Activated CD4-positive, alpha-beta T cell treated with anti-CD3 and anti-CD28 coated beads, Interleukin-2, amount 50 U/mL, for 4 hours (primary cell): ENCODE measurements around the gene P4HB.

ENCODE experiments used
- DNase-seq, 2 experiments: peaks; one replicate each; pipeline ENCODE4 v3.0.0-alpha.2; 2020

P4HB gene

DNA sequence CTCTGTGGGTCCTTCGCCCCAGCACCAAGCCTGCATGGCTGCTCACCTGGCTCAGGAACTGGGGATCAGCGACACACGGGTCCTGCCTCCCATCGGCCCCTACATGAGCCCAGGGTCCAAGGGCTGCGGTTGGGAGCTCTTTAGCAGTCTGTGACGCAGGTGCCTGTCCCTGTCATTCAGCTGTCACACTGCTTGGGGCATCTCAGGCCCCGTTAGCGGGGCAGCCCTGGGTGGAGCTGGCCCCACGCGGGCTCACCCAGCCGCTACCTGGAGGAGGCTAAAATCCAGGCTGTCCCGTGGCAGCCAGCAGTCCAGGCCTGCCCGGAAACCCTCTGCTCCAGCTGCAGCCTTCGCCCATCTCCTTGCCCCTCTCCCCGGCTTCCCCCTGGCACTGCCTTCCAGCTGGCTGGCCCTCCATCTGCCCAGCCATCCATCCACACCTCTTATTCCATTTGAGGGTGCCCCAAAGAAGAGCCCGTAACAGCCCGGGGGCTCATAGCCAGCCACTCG lies 53.1 kb downstream of the P4HB start:
- DNase-seq, result no peak

DNA sequence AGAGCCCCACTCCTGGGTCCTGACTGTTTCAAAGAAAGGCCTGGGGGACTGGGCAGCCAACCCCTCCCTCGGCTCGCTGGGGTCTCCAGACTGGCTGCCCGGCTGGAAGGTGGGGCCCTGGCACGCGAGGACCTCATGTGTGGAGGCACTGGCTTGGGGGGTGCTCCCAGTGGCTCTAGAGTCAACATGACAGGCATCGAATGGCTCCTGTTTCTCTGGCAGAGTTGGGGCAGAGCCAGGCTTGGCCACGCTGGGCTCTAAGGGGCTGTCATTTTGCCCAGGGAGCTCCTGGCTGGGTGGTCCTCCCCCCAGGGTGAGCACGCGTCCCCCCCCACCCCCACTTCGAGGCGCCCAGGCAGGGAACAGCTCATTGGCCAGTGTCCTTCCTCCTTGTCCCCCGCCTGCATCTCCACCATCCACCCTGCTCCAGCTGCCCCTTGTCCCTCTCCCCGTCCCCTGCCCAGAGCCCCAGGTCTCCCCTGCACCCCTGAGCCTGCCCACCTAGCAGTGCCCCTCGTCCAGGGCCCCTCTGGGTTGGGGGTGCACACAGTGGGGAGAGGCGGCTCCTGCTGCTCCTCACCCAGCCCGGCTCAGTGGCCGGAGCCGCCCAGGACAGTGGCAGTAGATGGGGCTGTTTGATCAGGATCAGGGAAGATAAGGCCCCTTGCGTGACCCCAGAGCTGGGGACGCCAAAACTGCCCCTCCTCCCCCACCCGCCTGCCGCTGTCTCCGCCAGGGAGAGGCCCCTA lies 53.7 kb downstream of the P4HB start:
- DNase-seq, result no peak

DNA sequence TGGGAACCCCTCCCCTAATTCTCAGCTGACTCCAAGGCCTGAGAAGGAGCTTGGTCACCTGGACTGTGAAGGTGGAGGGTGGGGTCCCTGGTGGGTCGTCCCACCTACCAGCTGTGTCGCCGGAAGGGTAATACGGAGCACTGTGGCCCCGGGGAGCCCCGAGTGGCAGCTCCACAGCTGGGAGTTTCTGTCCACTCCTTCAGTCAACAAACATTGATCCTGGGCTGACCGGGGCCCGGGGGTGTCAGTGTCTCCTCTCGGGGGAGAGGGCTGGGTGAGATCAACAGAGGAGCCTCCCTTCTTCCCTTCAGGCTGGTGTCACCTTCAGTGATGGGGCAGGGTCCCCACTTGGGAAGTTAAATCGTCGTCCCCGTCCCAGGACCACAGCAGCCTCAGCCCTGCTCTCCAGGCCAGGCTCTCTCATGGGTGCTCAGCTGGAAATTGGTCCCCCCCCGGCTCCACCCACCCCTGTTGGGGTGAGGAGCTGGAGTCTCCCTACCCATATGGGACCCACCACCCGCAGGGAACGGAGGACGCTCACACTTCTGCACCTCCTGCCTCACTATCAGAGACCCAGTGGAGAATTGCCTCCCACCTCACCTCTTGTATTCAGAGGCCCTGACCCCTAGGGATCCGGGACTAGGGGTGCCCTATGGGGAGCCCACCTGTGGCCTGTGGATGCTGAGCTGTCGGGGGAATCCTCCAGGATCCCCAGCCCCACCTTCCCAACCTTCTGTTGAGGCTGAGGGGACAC lies 54.5 kb downstream of the P4HB start:
- no peak for DNase-seq

DNA sequence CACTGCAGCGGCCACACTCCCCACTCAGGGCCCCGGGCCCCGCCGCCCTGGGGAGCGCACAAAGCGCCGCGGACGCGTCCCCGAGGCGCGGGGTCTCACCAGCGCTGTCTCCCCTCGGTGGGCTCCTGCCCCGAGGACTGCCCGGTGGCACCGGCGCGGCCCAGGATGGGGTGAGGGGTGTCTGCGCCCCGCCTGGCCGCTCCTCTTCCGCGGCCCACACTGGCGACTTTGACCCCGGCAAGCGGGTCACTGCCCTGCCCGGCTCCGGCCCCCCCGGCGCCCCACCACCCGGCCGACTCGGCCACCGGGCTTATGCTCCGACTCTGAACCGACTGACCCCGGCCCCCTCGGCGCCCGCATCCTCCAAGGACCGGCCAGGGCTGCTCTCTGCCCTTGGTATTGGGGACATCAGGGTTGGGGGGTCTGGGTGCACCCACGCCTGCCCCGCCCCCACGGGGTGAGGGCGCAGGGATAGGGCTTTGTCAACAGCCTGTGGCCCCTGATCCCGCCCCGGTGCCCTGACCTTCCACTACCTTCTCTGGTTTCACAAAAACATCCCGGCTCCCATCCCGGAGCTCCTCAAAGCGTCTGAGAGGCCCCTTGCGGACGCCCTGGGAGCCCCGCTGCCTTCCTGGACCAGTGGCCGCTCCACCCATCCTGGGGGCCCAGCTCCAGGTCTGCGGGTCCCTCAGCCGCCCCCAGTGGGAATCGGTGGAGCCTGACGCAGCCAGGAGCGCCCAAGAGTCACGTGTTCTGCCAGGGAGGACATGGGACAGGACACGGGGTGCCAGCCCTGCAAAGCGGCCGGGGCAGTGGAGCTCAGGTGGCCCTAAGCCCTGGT lies 55.6 kb downstream of the P4HB start:
- DNase-seq, result no peak

DNA sequence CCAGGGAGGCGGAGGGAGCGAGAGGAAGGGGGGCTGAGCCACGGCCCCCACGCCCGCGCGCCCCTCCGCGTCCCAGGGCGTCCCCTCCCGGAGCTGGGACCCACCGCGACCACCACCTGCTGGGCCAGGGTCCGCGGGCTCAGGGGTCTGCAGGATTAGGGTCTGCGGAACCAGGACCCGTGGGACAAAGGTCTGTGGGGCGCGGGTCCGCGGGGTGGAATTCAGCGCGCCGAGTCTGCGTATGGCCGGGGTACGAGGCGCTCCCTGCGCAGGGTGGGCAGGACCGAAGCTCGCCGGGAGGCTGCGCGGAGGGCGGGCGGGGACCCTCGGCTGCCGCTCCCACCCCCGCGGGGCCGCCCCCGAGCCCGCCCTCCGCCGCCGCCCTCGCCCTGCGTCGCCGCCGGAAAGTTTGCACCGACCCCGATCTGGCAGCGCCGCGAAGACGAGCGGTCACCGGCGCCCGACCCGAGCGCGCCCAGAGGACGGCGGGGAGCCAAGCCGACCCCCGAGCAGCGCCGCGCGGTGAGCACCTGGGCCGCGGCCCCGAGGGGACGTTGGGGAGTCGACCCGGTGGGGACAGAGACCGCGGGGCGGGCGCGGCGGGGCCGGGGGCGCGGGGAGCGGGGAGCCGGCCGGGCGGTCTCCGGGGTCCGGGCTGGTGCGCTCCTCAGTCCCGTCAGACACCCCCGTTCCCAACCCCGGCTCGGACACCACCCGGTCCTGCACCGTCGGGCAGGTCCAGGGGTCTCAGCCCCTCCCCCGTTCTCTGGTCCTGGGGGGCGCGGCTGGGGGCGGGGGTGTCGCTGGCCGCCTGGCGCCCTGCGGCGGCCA lies 56.4 kb downstream of the P4HB start, which contains the start of gene GCGR:
Gene GCGR (plus strand): TSS at position 423 of the 831 bp plus-strand sequence. CDS start 4,869 bp downstream, outside the sequence.
- no peak for DNase-seq

DNA sequence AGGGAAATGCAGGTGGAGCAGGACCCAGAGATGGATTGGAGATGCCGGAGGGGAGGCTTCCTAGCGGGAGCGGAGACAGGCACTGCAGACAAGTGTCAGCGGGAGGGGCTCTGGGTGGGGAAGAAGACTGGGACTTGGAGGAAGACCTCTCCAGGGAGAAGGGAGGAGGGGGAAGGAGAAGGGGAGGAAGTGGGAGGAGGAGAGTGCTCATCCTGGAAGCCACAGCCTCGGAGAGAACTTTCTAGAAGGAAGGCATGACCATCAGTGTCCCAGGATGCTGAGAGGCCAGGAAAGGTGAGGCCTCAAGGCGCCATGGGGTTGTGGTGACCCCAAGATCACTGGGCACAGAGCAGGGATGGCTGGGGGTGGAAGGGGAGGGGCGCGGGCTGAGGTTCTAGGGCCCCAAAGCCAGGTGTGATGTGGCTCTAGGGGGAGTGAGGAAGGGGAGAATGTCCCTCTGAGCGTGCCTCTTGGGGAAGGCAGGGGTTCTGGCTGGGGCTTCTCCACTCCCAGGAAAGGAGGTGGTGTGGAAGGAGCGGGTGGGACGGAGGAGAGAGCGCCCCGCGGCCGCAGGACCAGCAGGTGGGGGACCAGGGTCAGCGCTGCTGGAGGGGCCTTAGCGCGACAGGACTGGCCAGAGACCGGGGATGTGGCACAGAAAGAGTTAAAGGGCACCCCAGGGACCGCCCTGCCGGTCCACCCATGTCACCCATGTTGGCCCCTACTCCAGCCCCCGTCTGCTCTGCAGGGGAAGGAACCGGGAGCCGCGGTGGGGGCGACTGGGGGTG lies 57.3 kb downstream of the P4HB start:
- DNase-seq, result no peak

DNA sequence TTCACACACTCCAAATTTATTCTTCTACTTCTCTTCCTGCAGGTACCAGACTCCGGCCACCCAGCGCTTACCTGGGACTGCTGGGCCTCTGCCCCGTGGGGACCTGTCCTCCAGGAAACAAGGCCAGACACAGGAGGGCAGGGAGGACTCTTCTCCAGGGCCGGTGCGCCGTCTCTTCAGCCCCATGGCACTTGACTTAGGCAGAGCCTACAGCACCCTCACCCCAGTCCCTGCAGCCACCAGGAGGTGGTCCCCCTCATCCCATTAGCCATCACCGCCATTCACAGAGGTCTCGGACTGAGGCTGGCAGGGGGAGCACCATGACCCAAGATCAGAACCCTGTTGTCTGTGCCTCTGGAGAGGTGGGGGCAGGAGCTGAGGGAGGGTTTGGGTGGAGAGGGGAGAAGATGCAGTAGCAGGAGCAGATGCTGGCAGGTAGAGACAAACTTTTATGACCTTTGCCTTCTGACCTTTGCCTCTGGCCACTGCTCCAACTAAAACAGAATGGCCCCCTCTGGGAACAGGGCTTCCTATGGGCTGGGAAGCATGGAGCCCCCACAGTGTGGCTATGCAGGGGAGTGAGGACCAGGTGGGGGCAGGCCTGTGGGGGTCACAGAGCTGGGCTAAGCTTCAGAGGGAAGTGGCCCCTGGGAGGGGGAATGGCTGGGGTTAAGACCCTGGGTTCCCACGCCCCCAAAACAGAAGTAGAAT lies 58.1 kb downstream of the P4HB start:
- no peak for DNase-seq

DNA sequence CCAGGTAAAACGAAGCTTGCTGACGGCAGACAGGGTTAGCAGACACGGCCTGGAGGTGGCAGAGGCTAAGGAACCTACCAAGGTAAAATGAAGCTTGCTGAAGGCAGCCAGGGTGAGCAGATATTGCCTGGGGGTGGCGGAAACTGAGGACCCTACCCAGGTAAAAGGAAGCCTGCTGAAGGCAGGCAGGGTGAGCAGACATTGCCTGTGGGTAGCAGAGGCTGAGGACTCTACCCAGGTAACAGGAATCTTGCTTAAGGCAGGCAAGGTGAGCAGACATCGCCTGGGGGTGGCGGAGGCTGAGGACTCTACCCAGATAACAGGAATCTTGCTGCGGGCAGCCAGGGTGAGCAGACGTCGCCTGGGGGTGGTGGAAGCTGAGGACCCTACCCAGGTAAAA lies 59.0 kb downstream of the P4HB start:
- no peak for DNase-seq

DNA sequence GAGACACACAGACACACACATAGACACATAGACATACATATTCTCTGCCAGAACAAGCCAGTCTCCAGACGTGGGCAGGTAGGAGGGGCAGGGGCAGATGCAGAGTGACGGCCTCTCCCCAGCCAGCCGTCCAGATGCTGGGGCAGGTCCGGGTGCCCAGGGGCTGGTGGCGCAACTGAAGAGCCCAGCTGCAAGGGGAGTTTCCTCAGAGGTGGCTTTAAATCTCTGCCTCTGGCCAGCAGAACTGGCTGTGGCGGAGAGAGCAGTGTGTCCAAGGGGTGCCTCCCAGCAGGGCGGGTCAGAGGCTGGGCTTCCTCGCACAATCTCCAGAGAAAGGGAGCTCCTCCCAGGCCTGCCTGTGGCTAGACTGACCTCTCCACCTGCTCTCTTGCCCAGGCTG lies 65.8 kb downstream of the P4HB start:
- no peak for DNase-seq

DNA sequence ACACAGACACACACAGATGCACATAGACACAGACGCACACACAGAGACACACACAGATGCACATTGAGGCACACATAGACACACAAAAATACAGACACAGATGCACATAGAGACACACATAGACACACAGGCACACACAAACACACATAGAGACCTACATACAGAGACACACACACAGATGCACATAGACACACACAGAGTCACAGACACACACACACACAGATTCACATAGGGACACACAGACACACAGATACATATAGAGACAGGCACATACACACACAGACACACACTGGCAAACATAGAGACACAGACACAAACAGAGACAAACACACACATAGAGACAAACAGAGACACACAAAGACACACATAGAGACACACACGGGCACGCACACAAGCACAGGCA lies 66.3 kb downstream of the P4HB start:
- no peak for DNase-seq
